ENCODE data around the gene MINDY4.
A peak's percentile ranks its signal among the peaks of the same experiment; 100 is the strongest.

Gene MINDY4

DNA sequence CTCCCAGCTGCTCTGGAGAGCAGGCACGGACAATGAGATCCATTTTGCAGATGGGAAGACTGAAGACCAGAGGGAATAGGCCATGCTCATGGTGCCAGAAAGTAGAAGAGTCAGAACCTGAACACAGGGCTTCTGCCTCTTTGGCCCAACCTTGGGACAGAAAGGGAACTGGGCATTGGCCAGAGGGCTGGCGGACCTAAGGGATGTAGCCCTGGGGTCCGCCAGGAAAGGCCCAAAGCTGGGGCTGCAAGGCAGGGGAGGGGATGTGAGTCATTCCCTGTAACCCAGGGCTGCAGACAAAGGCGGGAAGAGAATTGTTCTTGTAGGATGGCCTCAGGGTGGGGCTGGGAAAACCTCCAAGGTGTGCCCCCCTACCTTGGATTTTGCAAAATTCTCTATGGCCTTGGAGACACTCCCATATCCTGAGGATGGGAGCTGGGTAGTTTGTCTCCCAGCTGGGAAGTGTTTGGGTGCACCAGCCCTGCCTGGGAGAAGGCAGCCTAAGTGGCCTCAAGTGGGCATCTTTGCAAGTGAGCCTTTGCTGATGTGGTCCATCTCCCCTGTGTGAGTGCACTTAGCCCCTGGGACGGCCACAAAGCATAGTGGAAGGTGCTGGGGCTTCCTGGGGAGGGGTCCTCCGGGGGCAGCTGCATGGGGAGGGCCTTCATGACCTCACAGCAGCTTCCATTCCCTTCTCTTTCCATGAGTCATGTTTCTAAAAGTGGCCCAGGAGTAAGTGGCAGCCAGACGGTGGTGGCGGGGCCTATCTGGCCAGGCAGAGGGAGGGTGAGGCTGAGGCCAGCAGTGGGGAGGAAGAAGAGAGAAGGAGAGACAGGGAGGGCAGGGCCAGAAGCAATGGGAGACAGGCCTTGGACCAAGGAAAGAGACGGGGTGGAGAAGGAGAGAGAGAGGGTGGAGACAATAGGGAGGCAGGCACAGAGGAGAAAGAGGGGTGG is 149.6 kb downstream of the MINDY4 start:
- DNase-seq = peak in 1 of 2 donors; percentile 9

DNA sequence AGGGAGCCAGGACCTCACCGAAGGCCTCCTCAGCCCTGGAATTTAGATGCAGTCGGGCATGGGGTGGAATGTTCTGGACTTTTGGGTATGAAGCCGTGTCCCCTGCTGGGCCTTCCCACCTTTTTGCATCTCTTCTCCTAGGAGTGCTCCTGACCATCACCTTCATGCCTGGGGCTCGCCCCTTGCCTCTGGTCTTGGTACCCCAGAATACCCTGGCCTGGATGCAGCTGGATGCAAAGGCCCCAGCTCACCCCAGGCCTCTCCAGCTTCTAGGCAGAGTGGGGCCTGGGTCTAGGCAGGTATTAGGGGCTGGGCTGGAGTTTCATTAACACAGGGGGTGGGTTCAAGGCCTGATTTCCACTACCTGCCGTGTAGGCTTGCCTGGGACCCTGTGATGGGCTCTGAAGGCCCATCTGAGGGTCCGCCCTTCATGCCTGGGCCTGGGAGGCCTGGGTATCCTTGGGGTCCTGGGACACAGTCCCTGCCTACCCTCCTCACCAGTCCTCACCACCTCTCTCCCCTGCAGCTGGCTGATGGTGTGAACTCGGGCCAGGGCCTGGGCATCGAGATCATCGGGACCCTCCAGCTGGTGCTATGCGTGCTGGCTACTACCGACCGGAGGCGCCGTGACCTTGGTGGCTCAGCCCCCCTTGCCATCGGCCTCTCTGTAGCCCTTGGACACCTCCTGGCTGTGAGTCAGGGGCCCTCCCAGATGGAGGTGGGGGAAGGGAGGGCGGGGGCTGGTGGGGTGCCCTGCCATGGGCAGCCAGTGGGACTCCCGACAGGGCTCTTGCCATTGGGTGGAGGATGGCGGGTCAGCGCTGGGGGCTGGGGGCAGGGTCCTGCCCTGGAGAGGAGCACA is 150.6 kb downstream of the MINDY4 start:
- DNase-seq = peak in 1 of 2 donors; percentile 10

DNA sequence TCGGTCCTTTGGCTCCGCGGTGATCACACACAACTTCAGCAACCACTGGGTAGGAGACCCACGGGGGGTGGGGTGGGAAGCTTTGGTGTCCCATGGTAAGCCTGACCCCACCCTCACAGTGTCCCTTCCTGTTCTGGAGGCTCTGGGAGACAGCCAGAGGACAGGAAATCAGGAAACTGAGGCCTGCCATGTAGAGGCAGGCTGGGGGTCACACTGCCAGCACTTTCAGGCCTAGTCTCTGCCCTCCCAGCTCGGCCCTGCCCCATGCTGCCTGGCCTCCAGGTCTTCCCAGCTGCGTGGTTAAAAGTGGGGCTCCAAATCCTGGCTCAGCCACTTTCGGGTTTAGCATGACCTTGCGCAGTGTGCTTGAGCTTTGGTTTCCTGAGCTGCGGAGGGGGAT is 151.4 kb downstream of the MINDY4 start:
- peak in 1 of 2 donors; percentile 9 for DNase-seq

DNA sequence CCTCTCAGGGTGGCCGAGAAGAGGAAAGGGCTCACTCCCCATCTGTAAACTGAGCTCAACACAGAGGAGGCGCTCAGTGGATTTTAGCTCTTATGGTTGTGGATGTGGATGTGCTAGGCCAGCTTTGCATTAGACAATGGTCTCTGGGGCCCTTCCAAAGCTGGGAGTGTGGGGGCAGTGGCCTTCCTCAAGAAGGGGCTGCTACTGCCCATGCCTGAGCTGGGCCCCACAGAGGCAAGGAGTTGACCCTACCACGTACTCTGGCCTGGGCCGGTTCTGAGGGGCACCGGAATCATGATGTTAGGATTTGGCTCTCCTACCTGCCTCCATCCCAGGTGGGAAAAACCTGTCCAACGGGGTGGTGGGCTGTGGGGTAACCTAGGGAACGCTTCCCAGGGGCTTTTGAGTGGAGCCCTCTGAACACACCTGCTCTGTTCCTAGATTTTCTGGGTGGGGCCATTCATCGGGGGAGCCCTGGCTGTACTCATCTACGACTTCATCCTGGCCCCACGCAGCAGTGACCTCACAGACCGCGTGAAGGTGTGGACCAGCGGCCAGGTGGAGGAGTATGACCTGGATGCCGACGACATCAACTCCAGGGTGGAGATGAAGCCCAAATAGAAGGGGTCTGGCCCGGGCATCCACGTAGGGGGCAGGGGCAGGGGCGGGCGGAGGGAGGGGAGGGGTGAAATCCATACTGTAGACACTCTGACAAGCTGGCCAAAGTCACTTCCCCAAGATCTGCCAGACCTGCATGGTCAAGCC is 152.0 kb downstream of the MINDY4 start:
- DNase-seq = peak in 1 of 2 donors; percentile 10

DNA sequence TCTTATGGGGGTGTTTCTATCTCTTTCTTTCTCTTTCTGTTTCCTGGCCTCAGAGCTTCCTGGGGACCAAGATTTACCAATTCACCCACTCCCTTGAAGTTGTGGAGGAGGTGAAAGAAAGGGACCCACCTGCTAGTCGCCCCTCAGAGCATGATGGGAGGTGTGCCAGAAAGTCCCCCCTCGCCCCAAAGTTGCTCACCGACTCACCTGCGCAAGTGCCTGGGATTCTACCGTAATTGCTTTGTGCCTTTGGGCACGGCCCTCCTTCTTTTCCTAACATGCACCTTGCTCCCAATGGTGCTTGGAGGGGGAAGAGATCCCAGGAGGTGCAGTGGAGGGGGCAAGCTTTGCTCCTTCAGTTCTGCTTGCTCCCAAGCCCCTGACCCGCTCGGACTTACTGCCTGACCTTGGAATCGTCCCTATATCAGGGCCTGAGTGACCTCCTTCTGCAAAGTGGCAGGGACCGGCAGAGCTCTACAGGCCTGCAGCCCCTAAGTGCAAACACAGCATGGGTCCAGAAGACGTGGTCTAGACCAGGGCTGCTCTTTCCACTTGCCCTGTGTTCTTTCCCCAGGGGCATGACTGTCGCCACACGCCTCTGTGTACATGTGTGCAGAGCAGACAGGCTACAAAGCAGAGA is 152.7 kb downstream of the MINDY4 start:
- no peak for DNase-seq

DNA sequence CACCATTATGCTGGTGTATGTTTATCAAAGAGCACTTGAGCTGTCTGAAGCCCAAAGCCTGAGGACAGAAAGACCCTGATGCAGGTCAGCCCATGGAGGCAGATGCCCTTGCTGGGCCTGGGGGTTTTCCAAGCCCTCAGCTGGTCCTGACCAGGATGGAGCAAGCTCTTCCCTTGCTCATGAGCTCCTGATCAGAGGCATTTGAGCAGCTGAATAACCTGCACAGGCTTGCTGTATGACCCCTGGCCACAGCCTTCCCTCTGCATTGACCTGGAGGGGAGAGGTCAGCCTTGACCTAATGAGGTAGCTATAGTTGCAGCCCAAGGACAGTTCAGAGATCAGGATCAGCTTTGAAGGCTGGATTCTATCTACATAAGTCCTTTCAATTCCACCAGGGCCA is 153.4 kb downstream of the MINDY4 start:
- DNase-seq = peak in 1 of 2 donors; percentile 6

DNA sequence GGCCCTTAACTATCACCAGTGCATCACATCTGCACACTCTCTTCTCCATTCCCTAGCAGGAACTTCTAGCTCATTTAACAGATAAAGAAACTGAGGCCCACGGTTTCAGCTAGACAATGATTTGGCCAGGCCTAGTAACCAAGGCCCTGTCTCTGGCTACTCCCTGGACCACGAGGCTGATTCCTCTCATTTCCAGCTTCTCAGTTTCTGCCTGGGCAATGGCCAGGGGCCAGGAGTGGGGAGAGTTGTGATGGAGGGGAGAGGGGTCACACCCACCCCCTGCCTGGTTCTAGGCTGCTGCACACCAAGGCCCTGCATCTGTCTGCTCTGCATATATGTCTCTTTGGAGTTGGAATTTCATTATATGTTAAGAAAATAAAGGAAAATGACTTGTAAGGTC is 153.9 kb downstream of the MINDY4 start:
- no peak for DNase-seq

DNA sequence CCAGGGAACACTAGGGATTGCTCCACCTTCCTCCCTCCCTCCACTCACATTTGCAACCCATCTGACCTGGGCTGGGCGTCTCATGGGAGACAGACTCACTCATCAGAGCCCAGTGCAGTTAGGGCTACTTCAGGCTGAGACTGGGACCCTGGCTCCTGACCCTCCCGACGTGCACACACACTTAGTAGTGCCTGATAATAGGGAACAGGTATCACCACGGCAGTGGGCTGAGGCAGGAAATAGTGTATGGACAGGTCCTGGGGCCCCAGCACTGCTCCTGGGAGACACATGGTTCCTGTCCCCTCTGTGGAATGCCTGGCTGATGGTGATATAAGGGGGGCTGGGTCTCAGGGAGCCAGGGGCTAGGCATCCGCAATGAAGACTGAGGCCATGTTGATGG is 154.7 kb downstream of the MINDY4 start:
- peak in 1 of 2 donors; percentile 4 for DNase-seq

DNA sequence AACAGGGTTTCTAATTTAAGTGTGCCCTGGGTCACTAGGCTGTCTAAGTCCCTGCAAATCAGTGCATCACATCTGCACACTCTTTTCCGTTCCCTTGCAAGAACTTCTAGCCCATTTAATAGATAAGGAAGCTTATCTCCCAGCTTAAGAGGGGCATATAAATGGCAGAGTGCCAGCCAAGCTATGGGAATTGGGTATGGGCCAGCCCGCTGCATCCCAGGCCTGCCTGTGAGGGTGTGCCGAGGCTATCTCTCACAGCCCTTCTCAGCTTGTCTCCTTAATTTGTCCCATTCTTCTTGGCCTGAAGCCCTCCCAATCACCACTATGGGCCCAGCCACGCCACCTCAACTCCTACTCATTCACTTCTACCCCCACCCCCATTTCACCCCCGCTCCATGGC is 155.1 kb downstream of the MINDY4 start:
- DNase-seq = no peak

DNA sequence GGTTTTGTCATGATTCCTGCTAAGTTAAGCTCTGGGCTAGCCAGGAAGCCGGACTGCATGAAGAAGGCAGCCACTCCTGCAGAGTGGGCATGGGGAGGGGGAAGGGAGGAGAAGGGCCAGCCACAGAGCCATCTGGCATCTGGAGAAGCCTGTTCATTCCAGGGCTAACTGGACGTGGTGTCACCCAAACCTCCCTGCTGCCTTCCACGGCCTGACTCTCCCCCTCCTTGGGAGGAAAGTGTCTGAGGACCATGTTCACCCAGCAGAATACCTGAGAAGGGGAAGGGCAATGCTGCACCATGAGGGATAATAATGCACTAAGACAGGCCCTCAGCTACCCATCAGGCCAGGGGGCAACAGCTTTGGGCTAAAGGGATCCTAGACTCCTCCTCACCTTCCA is 155.8 kb downstream of the MINDY4 start:
- peak in 1 of 2 donors; percentile 7 for DNase-seq

DNA sequence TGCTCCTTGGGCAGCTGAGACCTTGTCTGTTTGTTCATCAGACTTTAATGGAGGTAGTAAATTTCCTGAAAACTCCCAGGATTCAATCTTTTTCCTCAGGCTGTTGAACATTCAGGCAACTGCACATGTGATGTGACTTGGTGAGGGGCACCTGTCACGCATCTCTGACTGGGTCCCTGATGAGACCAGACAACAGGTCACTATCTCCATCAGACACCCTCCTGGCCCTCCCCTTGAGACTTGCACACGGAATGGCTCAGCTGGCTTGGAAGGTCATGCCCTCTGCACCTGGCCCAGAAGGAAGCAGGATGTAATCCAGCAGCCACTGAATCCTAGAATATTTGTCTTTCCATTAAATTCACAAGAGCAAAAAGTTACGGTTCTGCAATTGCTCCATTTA is 156.3 kb downstream of the MINDY4 start:
- DNase-seq = peak in 1 of 2 donors; percentile 3

DNA sequence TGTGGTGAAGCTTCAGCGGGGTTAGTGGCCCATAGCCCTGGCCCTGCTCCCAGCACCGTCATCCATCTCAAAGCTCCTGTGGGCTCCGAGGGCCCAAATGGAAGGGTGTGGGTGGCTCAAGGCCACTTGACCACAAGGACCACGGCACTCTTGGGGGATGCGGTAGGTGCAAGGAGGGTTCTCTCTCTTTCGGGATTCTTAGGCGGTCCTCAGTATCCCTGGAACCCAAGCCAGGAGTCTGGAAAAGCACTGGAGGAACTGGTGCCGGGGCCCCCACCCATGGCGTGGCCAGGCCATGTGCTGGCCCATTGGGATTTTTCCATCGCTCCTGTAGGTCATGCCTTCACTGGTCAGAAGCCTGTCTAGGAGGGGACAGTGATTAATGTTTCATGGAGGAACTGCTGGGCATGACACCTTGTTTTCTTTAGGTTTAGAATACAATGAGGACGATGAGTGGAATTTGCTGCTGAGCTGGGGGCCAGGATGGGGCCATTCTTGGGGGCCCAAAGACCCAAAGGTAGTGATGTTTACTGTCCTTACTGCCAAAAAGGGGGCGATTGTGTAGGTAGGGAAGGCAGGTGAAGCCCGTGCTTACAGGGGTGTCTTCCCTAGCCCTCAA is 157.1 kb downstream of the MINDY4 start:
- DNase-seq = peak in 1 of 2 donors; percentile 4

DNA sequence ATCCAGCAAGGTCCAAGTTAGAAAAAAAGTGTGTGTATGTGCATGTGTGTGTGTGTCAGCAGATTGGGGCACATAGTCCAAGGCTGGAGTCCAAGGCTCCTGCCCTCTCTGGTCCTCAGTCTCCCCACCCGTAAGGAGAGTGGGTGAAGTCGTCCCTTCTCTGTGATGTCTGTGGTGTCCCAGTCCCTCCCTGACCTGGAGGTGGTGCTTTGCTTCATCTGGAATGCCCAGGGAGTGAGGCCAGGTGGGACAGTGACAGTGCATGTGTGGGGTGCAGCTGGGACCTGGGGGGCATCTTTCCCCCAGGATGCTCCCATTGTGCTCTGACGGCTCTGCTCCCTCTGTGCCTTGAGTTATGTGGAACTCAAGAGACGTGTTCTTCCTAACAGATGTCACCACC is 158.5 kb downstream of the MINDY4 start:
- peak in 1 of 2 donors; percentile 5 for DNase-seq

DNA sequence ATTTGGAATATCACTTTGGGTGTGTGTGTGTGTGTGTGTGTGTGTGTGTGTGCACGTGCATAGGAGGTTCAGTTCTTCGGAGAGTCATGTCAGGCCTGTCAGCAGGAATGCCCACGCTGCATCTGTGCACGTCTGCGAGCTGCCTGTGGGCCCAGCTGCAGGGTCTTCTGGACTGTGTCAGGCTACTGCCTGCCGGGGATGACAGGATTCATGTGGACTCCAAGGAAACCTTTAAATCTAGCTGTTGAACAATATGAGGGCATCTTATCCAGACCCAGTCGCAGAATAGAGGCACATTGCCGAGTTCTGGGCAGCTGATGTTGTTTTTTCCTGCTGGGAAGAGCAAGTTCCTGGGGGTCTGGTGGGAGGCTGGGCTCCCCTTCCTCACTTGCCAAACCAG is 159.4 kb downstream of the MINDY4 start:
- DNase-seq = no peak

DNA sequence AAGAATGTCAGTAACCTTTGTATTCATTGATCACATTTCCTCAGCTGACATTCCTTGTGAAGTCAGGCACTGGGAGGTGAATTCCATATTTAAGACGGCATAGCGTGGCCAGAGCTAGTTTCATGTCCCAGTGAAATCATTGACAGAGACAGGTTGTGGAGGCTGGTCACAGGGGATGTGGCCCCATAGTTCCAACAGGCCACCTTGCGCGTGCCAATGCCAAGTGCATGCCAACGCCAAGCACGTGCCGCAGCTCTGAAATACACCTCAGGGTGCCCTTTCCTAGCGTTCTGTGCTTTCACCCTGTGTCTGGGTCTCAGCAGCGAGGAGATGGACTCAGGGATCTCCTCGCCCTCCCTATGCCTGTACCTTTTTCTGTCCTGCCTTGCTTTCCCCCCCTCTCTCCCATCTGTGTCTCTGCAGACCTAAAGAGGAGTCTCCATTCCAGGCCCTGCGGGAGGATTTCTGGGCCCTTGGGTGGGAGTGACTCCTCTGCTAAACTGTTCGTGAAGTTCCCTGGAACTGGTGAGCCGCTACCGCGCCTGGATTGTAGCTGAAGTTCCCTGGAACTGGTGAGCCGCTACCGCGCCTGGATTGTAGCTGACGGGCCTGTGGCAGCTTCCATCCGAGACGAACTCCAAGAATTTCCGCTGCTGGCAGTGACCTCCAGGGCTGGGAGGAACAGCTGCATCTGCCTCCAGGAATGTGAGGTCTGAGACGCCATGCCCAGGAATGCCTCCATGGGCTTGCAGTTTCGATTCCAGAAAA is 160.1 kb downstream of the MINDY4 start:
- DNase-seq = no peak

DNA sequence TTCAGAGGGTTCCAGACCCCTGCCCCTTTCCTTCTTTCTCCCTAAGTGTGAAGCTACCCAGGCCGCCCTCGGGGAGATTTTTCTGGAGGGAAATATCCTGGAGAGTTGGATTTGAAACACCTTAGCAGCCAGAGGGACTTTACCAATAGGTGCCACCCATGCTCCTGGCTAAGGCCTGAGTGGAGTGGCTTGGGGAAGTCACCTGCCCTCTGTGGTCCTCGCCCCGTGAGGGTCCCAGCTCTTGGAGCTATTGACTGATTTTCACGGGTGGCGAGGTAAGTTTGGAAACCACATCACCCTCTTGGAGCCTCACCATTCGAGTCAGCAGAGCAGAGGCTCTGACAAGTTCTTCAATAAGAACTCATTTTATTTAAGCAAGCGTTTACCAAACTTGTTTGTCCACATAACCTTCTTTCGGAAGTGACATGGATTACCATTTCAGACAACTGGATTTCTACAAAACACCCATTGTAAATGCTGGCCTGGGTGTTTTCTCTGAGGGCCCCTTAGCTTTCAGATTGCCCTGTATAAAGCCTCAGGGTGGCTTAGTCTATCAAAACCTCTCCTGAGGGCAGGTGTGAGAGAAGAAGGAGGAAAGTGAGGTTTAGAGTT is 160.8 kb downstream of the MINDY4 start:
- DNase-seq = no peak

DNA sequence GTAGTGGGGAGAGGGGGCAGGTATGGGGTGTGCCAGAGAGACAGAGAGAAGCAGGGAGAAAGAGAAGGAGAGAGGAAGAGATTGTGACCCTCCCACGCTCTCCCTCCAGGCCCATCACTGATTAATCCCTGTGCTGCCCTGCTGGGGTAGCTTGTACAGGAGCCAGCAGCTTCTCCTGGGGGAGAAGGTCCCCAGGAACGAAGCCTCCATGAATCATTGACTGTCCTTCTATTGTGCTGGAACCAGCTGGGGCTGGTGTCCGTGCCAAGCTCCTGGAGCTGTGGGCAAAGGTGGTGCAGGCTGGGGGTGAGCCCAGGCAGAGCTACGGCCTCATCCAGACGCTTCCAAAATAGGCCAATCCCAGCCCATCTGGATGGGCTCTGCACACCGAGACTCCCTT is 161.3 kb downstream of the MINDY4 start:
- DNase-seq = no peak

DNA sequence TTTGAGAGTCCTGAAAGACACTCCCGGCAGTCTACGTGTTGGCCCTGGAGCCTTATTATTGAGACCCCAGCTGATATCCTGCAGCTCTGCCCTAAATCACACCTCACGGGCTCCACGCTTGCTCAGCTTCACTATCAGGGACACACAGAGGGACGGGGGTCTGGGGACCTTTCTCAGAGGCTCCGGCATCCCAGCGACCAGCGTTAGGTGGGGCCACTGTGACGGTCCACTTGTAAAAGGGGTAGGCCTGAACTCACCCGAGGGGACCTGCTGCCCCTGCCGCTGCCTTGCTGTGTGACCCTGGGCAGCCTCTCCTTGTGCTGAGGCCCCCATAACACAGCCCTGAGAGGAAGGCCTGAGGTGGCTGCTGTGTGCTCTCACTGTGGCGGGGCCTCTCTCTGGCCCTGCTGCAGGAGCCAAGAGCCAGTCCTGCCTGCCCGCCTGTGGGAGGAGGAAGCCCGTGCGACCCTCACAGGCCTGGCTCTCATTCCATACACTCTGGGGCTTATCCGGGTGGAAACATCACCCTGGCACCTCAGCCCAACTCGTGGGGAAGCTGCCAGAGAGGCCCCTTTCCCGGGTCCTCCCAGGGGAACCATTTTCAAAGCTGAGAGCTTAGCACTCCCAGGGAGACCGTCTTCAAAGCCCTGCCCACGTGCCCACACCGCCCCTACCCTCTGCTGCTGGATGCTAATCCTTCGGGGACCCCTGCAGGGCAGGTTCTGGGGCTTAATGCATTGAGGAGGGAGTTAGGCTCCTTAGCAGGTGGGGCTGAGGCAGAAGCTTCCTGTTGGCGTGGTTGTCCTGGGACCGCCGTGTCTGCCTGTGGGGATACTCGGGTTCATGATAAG is 162.1 kb downstream of the MINDY4 start:
- DNase-seq = no peak

DNA sequence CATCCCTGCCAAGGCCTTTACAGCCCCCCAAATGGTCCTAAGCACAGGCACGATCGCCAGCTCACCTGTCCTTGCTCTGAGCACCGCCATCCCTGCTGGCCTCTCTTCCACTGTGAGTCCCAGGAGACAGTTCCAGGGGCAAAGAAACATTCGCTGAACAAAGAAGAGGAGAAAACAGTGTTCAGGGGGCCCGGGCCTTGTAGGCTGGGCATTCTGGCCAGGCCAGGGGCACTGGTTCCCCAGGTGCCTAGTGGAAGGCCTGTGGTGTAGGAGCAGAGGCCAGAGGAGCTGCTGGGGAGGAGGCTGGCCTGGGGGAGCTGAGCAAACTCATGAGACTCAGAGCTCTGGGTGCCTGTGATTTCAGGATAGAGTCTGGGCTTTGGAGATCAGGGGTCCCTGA is 163.0 kb downstream of the MINDY4 start:
- no peak for DNase-seq

Measured in CD4-positive, alpha-beta T cell treated with Interleukin-4 for 1 hour (primary cell).